ENCODE data around the gene WDR36. TPM values are rescaled to one million over a fixed set of nuclear protein-coding genes. Genes with fewer than 3 reads are reported as not detected.

The WDR36 gene
- total and polyA plus RNA-seq, 9 of the 15 experiments (the other 6 are each of a cell fraction or from before 2014, with no cell fraction given), result 25.7 to 68.0 (median 41.5) TPM

- Histone ChIP-seq H3K9ac (ENCODE audit: insufficient read depth in 1 of 2, low read depth in 2 of 2, low read length in 2 of 2) (no peak overlapping the region), H3K27me3 (ENCODE audit: control insufficient read depth in 2 of 2, insufficient read depth in 2 of 2, low read length in 2 of 2) (no peaks in the 10 kb centered on the region), H3K9me3 (replicated peaks; ENCODE audit: control insufficient read depth, insufficient read depth, low read depth, low read length) (no peaks in the 10 kb centered on the region), H2AFZ (ENCODE audit: low read depth, low read length) (no peak overlapping the region), H3K79me2 (ENCODE audit: control insufficient read depth, insufficient read depth, low read length) (no peaks in the 10 kb centered on the region), H3K36me3 (ENCODE audit: control insufficient read depth, insufficient read depth, low read length) (peaks cover 90% of the 10 kb centered on the region), H4K20me1 (replicated peaks; ENCODE audit: control insufficient read depth, insufficient read depth, low read length) (no peaks in the 10 kb centered on the region), H3K4me3 (no peak overlapping the region), H3K9me1 (ENCODE audit: control insufficient read depth, insufficient read depth, low read length) (no peaks in the 10 kb centered on the region), H3K4me2 (ENCODE audit: insufficient read depth, low read length) (no peak overlapping the region), H3K4me1 (replicated peaks in 1 of 2; ENCODE audit: control insufficient read depth in 2 of 2, insufficient read depth in 2 of 2, low read length in 2 of 2) (no peaks in the 10 kb centered on the region), H3K27ac (ENCODE audit: extremely low read depth, low read depth, low read length) (no peak overlapping the region)
- ChIA-PET CTCF (ENCODE audit: low intra/inter-chr PET ratio) (no interaction called here), POLR2A (interaction anchor here (0.7 to 0.9 kb wide), 2 partner anchors 21 to 112 kb away, joined by 3 to 7 read pairs; no protein-coding TSS in a partner anchor)
- TF ChIP-seq ZFP36 (IDR thresholded peaks at IDR 0.05; ENCODE audit: low read depth, low read length, partially characterized antibody) (no peak), SPI1 (IDR thresholded peaks at IDR 0.05; ENCODE audit: borderline replicate concordance, low read depth, low read length) (0 out of 2 replicates have a peak, but pooled peaks have one; percentile 35), C11orf30 (IDR thresholded peaks at IDR 0.05; ENCODE audit: low read depth) (no peak), TBL1XR1 (IDR thresholded peaks at IDR 0.05; ENCODE audit: low read length in 2 of 2) (no peak), ADNP (tag; IDR thresholded peaks at IDR 0.05) (no peak), SETDB1 (IDR thresholded peaks at IDR 0.05; ENCODE audit: low read length) (no peak), MEF2D (tag; conservative IDR thresholded peaks at IDR 0.05; ENCODE audit: low read depth) (no peak)
- in situ Hi-C loops (cut with MboI), result loop anchor here (25.0 kb wide), 1 partner anchor 378 kb away; the partner anchor contains the start of genes SLC25A46 and TMEM232
- no peak for ATAC-seq
- no peak for DNase-seq (ENCODE audit: extremely low read depth in 1 of 4, low spot score in 3 of 4)
- FAIRE-seq, result no peak
- 100% methylated on average over 1 of the region's 1 CpG for WGBS (ENCODE audit: insufficient coverage, low coverage, missing lambda C conversion rate)
- intact Hi-C loops (cut with micrococcal nuclease), result no loop called here
- no TSS peak for BruUV-seq (replicated peaks)
Measured at GRCh38 chr5:111115229-111115628, 23.1 kb downstream of the WDR36 start.

- H3K27me3 ChIP-seq (ENCODE audit: control insufficient read depth in 2 of 2, insufficient read depth in 2 of 2, low read length in 2 of 2), result no peaks in the 10 kb centered on the region
- H3K4me1 ChIP-seq (replicated peaks in 1 of 2; ENCODE audit: control insufficient read depth in 2 of 2, insufficient read depth in 2 of 2, low read length in 2 of 2), result no peaks in the 10 kb centered on the region
- H3K36me3 ChIP-seq (ENCODE audit: control insufficient read depth, insufficient read depth, low read length), result peaks cover 90% of the 10 kb centered on the region
- H3K79me2 ChIP-seq (ENCODE audit: control insufficient read depth, insufficient read depth, low read length), result no peaks in the 10 kb centered on the region
- in situ Hi-C loops (cut with MboI) (loop anchor here (25.0 kb wide), 1 partner anchor 379 kb away; the partner anchor contains the start of genes SLC25A46 and TMEM232), intact Hi-C loops (cut with micrococcal nuclease) (no loop called here)
- no peaks in the 10 kb centered on the region for H4K20me1 ChIP-seq (replicated peaks; ENCODE audit: control insufficient read depth, insufficient read depth, low read length)
- CTCF ChIA-PET (ENCODE audit: low intra/inter-chr PET ratio), result no interaction called here
- no TSS peak for BruUV-seq (replicated peaks)
- H3K9ac ChIP-seq (ENCODE audit: insufficient read depth in 1 of 2, low read depth in 2 of 2, low read length in 2 of 2), result no peak overlapping the region
- no peak overlapping the region for H3K27ac ChIP-seq (ENCODE audit: extremely low read depth, low read depth, low read length)
- WGBS (ENCODE audit: insufficient coverage, low coverage, missing lambda C conversion rate), result 86% methylated on average over 1 of the region's 1 CpG
- no peaks in the 10 kb centered on the region for H3K9me1 ChIP-seq (ENCODE audit: control insufficient read depth, insufficient read depth, low read length)
- ATAC-seq (no peak), FAIRE-seq (no peak), DNase-seq (ENCODE audit: extremely low read depth in 1 of 4, low spot score in 3 of 4) (no peak)
- POLR2A ChIA-PET, result no interaction called here
- no peak overlapping the region for H2AFZ ChIP-seq (ENCODE audit: low read depth, low read length)
- no peak overlapping the region for H3K4me3 ChIP-seq
- H3K4me2 ChIP-seq (ENCODE audit: insufficient read depth, low read length), result no peak overlapping the region
- no peaks in the 10 kb centered on the region for H3K9me3 ChIP-seq (replicated peaks; ENCODE audit: control insufficient read depth, insufficient read depth, low read depth, low read length)
- TF ChIP-seq MYBL2 (IDR thresholded peaks at IDR 0.05; ENCODE audit: low read depth) (no peak), MYBL2 (CRISPR knock-in tag; IDR thresholded peaks at IDR 0.05; ENCODE audit: borderline replicate concordance) (no peak), MITF (IDR thresholded peaks at IDR 0.05) (no peak), THAP7 (CRISPR knock-in tag; IDR thresholded peaks at IDR 0.05) (no peak), PATZ1 (CRISPR knock-in tag; IDR thresholded peaks at IDR 0.05; ENCODE audit: borderline replicate concordance) (no peak), RBM22 (IDR thresholded peaks at IDR 0.05; ENCODE audit: low read depth, low read length, poor library complexity, severe bottlenecking) (no peak)
Measured at GRCh38 chr5:111116550-111116949, 24.4 kb downstream of the WDR36 start.
